Kidney tubule cell (primary cell): Measurements from ENCODE around the gene DNER.
"Not testable (repeated sequence)": the region's sequence is repeated elsewhere in the genome, so short reads cannot be mapped to it uniquely, and the experiment has no call there.

Experiments
- DNase-seq: peaks from one replicate; pipeline ENCODE4 v3.0.0-alpha.2; 2018; ENCODE audit warnings: low spot score

The DNER gene

DNA sequence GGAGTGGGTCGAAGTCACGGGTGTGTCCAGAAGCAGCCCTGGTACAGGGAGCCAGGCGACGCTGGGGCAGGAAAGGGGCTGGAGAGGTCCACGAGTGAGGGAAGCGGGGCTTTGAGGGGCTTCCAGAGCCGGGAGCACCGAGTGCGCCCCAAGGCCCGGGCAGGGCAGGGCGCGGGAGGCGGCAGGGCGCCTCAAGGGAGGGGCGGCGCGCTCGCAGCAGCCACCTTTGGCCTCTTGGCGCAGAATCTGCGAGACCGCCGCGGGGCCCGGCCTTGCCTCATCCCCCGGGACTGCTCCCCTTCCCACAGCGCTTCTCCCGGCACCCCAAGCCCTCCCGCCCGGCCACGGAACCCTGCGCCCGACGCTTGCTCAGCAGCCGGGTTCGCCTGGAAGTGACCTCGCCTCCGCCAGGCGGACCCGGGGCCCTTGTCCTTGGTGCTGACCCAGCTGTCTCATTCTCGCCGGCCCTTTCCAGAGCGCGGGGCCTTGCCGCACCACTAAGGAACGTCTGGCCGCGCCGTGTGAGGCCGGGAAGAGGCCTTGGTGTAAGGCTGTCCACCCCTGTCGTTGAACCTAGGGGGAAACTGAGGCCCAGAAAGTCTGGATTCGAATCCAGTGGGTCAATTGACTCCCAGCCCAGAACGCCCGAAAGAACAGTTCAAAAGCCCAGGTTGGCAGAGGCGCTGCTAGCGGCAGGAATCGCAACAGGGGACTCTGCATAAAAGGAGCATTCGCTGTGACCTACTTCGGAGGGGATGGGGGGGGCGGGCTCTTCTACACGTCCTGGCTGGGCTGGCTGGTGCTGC, 584 bp upstream of the DNER start:
- DNase-seq = peak; percentile 68

GRCh38 chr2:229713371-229714079, 830 bp downstream of the DNER start:
- DNase-seq = peak; percentile 20

DNA sequence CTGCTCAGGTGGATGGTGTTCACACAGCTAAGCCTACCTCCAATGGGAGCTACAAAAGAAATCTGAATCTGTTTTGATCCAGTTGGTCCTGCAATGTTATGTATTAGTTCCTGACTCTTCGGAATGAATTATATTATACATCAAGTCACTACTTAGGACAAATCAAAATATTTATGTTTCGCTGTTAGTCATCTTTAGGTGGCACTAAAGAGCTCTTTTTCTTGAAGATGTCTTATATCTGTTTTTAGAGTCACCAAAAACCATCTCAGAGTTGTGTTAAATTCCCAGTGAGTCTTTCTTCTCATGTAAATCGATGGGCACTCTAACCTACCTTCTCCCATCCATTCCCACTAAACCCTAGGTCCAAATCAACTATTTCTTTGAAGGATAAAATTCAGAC, 2.2 kb downstream of the DNER start:
- no peak for DNase-seq

- DNase-seq = no peak
Observed at GRCh38 chr2:229708335-229708734, 6.0 kb downstream of the DNER start.

- DNase-seq = no peak
Observed at GRCh38 chr2:229703909-229704630, 10.3 kb downstream of the DNER start.

- DNase-seq = no peak
Observed at GRCh38 chr2:229701716-229702115, 12.6 kb downstream of the DNER start.

GRCh38 chr2:229701062-229701461, 13.3 kb downstream of the DNER start:
- no peak for DNase-seq

DNA sequence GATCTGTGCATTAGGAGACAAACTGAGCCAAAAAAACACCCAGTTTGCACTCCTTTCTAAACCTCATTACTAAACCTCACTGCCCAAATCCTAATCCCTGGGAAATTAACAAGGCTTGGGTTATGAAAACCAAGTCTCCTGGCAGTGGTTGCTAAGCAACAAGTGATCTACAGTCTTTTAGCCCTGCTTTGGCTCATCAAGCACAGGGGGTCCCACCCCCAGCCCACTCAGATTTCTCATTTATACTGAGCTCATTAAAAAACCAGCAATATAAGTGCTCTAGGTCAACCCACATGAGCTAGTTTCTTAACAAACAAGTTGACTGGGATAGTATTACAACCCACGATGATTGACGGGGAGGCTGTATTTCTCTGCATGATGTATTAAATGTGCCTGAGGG, 18.4 kb downstream of the DNER start:
- DNase-seq = no peak

DNA sequence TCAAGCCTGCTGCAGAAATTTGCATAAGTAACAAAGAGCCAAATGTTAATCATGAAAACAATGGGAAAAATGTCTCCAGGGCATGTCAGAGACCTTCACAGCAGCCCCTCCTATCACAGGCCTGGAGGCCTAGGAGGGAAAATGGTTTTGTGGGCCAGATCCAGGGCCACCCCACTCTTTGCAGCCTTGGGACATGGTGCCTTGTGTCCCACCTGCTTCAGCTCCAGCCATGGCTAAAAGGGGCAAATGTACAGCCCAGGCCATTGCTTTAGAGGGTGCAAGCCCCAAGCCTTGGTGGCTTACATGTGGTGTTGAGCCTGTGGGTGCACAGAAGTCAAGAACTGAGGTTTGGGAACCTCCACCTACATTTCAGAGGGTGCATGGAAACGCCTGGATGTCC, 20.5 kb downstream of the DNER start:
- DNase-seq = not testable (repeated sequence)

DNA sequence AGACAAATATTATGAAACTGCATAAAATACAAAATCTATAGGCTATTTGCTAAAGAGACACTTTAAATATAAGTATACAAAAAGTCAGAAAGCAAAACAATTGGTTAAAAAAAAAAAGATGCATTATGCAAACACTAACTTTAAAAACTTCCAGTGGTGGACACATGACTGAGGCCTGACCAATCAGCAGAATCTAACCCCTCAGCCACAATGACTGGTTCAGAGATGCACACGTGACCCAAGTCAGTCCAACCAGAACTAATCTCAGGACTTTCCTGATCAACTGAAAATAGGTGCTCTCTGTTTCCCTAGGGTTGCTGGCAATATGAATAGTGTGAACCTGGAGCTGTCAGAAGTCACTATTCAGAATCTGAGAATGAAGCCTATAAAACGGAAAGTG, 22.7 kb downstream of the DNER start:
- DNase-seq = no peak

- DNase-seq = no peak
Observed at GRCh38 chr2:229689307-229689839, 25.0 kb downstream of the DNER start.

GRCh38 chr2:229688141-229688540, 26.2 kb downstream of the DNER start:
- DNase-seq = no peak

DNA sequence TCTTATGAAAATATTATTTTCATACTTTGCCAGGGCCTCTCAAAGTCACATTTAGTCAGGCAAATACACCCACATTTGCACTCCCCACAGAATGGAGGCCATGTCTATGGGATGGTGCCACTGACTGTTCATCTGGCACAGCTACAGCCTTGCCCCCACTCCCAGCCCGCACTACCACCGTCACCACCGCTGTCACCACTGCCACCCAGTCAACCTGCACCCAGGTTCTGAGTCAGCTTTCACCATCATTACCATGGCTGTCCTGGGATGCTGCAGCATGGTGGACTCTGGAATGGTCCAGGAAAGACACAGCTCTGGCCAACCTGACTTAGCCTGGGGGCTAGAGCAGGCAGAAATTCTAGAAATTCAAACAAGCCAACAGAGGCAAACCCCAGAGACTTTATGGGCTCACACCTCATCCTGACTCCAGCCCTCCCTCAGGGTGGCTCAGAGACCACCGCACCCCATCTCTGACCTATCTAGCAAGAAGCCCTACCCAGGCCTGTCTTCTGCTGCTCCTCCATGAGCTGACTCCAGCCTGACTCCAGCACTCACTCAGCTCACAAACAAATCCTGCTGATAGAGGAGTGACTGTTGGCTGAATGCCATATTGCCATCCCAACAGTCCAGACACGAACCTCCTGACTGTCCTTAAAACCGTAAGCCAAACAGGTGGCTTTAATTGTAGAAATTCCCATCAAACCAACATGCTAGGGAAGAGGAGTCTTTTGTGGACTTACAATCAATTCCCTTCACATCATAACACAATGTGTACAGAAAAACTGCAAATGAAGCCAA, 28.0 kb downstream of the DNER start:
- DNase-seq = no peak

DNA sequence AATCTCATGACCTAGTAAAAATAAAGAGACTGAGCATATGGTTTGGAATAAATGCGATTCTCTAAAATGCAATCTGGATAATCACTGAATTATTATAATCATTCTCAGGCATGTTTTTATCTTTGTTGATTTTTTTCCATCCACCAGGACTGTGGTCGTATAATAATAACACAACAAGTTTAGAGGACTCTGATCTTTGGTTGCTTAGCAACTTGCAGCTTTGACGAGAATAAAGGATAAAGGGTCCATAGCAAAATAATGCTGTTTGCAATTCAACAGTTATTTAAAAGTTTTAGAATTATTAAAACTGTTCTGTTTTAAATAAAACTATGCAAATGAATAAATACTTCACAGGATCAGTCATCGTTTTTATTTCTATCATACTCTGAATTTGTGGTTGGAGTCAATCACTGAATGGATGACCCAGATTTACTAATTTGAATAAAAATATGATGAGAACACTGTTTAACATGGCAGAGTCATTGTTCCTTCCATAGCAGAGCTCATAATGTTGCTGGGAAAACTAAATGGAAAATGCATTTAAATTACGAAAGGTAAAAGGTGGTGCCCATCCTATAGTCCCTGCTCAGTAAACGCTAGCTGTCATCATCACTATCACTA, 29.3 kb downstream of the DNER start:
- no peak for DNase-seq

GRCh38 chr2:229679393-229680125, 34.8 kb downstream of the DNER start:
- peak; percentile 9 for DNase-seq

DNA sequence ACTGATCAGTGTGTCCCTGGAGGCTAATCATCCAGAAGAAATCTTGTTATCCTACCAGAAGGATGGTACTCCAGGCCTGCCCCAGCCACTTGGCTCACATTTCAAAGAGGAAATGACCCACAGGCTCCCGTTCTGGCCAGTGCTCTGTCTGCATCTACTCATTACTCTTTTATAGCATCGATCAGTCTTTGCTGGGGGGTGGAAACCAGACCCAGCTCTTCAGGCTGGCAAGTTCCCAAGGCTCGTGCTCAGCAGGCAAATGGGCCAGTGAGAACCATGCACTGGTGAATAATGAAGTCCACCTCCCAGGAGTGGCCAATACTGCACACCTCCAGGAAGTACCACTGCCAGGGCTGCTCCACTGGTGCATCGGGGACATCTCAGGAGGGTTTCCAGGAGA, 38.8 kb downstream of the DNER start:
- no peak for DNase-seq

DNA sequence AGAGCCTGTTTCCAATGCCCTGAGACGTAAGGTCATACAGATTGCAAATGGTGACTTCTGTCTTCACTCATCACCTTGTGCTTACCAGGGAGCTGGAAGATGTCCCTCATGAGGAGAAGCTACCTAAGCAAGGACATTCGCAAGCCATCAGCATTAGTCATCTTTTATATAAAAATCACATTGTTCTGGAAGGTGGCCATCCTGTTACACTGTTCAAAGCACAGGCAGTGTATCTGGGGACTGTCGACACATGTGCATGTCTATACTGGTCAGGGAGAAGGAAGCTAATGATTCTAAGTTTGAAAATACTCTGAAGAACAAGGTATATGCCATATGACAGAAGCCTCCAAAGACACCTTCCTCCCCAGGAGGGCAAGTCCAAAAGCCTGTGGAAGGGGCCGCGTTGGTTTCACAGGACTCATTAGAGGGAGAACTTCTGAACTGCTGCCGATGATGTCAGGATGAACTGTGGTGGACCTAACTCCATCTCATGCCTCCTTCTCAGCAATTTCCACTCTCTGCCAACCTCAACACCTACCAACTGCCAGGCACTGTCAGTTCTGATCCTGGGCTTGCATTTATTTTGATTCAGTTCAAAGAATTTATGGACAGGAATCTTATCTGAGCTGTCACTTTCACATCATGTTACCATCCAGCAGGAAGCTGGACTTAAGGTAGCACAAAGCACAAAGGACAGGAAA, 39.4 kb downstream of the DNER start:
- no peak for DNase-seq

- DNase-seq = no peak
Observed at GRCh38 chr2:229673676-229674075, 40.7 kb downstream of the DNER start.

DNA sequence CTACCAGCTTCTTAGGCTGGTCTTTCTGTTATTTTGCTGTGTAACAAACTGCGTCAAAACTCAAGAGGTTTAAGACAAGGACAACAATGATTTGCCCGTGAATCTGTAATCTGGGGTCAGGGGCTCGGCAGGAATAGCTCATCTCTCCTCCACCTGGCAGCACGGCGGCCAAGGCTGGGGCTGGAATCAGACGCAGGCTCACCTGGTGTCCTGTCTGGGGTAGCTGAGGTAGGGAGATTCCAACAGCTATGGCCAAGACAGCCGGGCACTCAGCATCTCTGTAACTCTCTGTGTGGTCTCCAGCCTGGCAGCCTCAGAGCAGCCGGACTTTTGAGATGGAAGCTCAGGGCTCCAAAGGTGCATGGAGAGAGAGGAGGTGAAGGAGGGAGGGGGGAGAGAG, 42.3 kb downstream of the DNER start:
- no peak for DNase-seq

GRCh38 chr2:229669841-229670240, 44.5 kb downstream of the DNER start:
- DNase-seq = no peak
